Keratinocyte (primary cell): ENCODE results near the gene SCAP. TPM values are rescaled to one million over a fixed set of nuclear protein-coding genes. Genes with fewer than 3 reads are reported as not detected.
A peak's percentile ranks its signal among the peaks of the same experiment; 100 is the strongest.

Experiments
- DNase-seq: peaks from one replicate; pipeline ENCODE4 v3.0.0-alpha.2; 2011; ENCODE audit warnings: low read depth, missing footprints, low spot score
- FAIRE-seq: peaks from 2 replicates; lab custom pipeline; 2011; peaks lifted over from hg19 to GRCh38; lab: Jason Lieb, UNC
- H2AFZ ChIP-seq: 2 replicates; pipeline ENCODE4 v1.6.0; 2012; ENCODE audit warnings: low read length, control low read depth, inconsistent platforms; ENCODE audit not compliant: control insufficient read depth
- H3K27ac ChIP-seq: 2 replicates; pipeline ENCODE4 v1.5.1; 2011; ENCODE audit warnings: low read length; ENCODE audit not compliant: control insufficient read depth, insufficient read depth
- H3K27me3 ChIP-seq: 3 replicates; pipeline ENCODE4 v1.6.0; 2011; ENCODE audit warnings: low read length; ENCODE audit not compliant: control insufficient read depth, insufficient read depth; ENCODE audit errors: extremely low read depth
- H3K36me3 ChIP-seq, 2 experiments: 2 replicates in 1 of 2; 3 replicates in 1 of 2; pipeline ENCODE4 v1.5.1; 2011; ENCODE audit warnings: low read length in 2 of 2, mild to moderate bottlenecking in 1 of 2; ENCODE audit not compliant: control insufficient read depth in 2 of 2, insufficient read depth in 2 of 2; ENCODE audit errors: extremely low read depth in 1 of 2
- H3K4me1 ChIP-seq: 3 replicates; pipeline ENCODE4 v1.5.1; 2011; ENCODE audit warnings: low read length; ENCODE audit not compliant: control insufficient read depth, insufficient read depth; ENCODE audit errors: extremely low read depth
- H3K4me2 ChIP-seq: 3 replicates; pipeline ENCODE4 v1.6.0; 2011; ENCODE audit warnings: low read depth, low read length; ENCODE audit not compliant: control insufficient read depth, insufficient read depth; ENCODE audit errors: extremely low read depth
- H3K4me3 ChIP-seq, 3 experiments: fragments of 200-600 bp in 1 of 3; sonication (generic) in 1 of 3; 2 replicates in 2 of 3; 3 replicates in 1 of 3; pipeline ENCODE4 v1.5.1; 2011 to 2016; ENCODE audit warnings: low read length in 3 of 3, mild to moderate bottlenecking in 3 of 3, control low read depth in 2 of 3, inconsistent platforms in 1 of 3, low read depth in 1 of 3, mixed read lengths in 1 of 3, mixed run types in 1 of 3, moderate library complexity in 1 of 3; ENCODE audit not compliant: control insufficient read depth in 2 of 3, insufficient read depth in 2 of 3; ENCODE audit errors: extremely low read depth in 1 of 3
- H3K79me2 ChIP-seq: 2 replicates; pipeline ENCODE4 v1.6.0; 2012; ENCODE audit warnings: low read length; ENCODE audit not compliant: control insufficient read depth, insufficient read depth
- H3K9ac ChIP-seq: 3 replicates; pipeline ENCODE4 v1.6.0; 2011; ENCODE audit warnings: low read length; ENCODE audit not compliant: control insufficient read depth, insufficient read depth; ENCODE audit errors: extremely low read depth
- H3K9me1 ChIP-seq: 3 replicates; pipeline ENCODE4 v1.6.0; 2011; ENCODE audit warnings: low read length; ENCODE audit not compliant: control insufficient read depth, insufficient read depth; ENCODE audit errors: extremely low read depth
- H3K9me3 ChIP-seq: 2 replicates; pipeline ENCODE4 v1.5.1; 2012; ENCODE audit warnings: low read depth, low read length; ENCODE audit not compliant: control insufficient read depth
- H4K20me1 ChIP-seq: 3 replicates; pipeline ENCODE4 v1.6.0; 2011; ENCODE audit warnings: low read length; ENCODE audit not compliant: control insufficient read depth, insufficient read depth; ENCODE audit errors: extremely low read depth
- CTCF ChIP-seq, 3 experiments: IDR thresholded peaks in 1 of 3; conservative IDR thresholded peaks in 1 of 3; optimal IDR thresholded peaks in 1 of 3; 2 replicates in 2 of 3; 3 replicates in 1 of 3; pipeline versions ENCODE3 to v1.5.1; 2011; ENCODE audit warnings: low read length in 3 of 3, mild to moderate bottlenecking in 3 of 3, moderate library complexity in 2 of 3, control low read depth in 1 of 3, inconsistent platforms in 1 of 3; ENCODE audit not compliant: insufficient read depth in 2 of 3; ENCODE audit errors: extremely low read depth in 1 of 3
- EZH2 ChIP-seq: IDR thresholded peaks from one replicate; pipeline ENCODE4 v1.6.1; 2012; ENCODE audit warnings: inconsistent platforms, mild to moderate bottlenecking, low read length, moderate library complexity
- dilution Hi-C: fragments of 300-500 bp; cut with MboI; formaldehyde crosslinking; loops from one replicate; pipeline ENCODE4 v1.7.0; 2020; ENCODE audit warnings: low sequenced_read_pairs; ENCODE audit not compliant: extremely low pct_ligation_motif_present
- polyA plus RNA-seq, 5 experiments: library from polyadenylated mRNA; depleted of rRNA in 3 of 5; stranded (reverse) in 3 of 5; stranded (forward) in 1 of 5; unstranded in 1 of 5; fragments of >200 nt; gene quantifications; 1 replicate in 1 of 5; 2 replicates in 3 of 5; 3 replicates in 1 of 5; pipeline versions ENCODE4 v1.2.1 to v1.2.3, GENCODE V29; 2011 to 2012; ENCODE audit warnings: missing spikeins in 2 of 5, low read depth in 1 of 5, low replicate concordance in 1 of 5

The SCAP gene
- polyA plus RNA-seq, 1 donor (not counting 4 experiments of a cell fraction or from before 2014, with no cell fraction given) = 17.7 TPM

GRCh38 chr3:47378869-47379268 lies 96.9 kb downstream of the SCAP start:
- H3K27me3 ChIP-seq = no peaks in the 10 kb centered on the region
- DNase-seq = no peak
- dilution Hi-C loops = no loop called here

GRCh38 chr3:47377186-47377585 lies 98.6 kb downstream of the SCAP start:
- Histone ChIP-seq H3K4me3 (no peak overlapping the region), H3K27me3 (no peaks in the 10 kb centered on the region), H3K9me3 (no peaks in the 10 kb centered on the region), H3K36me3 (no peaks in the 10 kb centered on the region), H4K20me1 (no peaks in the 10 kb centered on the region), H3K27ac (no peak overlapping the region), H3K4me2 (no peak overlapping the region), H3K79me2 (peaks cover 22% of the 10 kb centered on the region), H3K9ac (no peak overlapping the region), H2AFZ (no peak overlapping the region), H3K9me1 (no peaks in the 10 kb centered on the region), H3K4me1 (peaks cover 16% of the 10 kb centered on the region)
- no peak for TF ChIP-seq CTCF (optimal IDR thresholded peaks at IDR 0.05 in 1 of 3, IDR thresholded peaks at IDR 0.05 in 1 of 3, conservative IDR thresholded peaks at IDR 0.05 in 1 of 3; ENCODE audit: extremely low read depth in 1 of 3, insufficient read depth in 2 of 3, low read length in 3 of 3)
- no peak for FAIRE-seq
- DNase-seq = no peak
- dilution Hi-C loops = no loop called here

More at GRCh38 chr3:47378869-47379268, 96.9 kb downstream of the SCAP start:
- Histone ChIP-seq H3K4me1 (peaks cover 16% of the 10 kb centered on the region), H4K20me1 (no peaks in the 10 kb centered on the region), H3K36me3 (peaks cover 0 to 7% of the 10 kb centered on the region in 2 experiments), H3K9me1 (no peaks in the 10 kb centered on the region), H2AFZ (no peak overlapping the region), H3K9me3 (no peaks in the 10 kb centered on the region), H3K79me2 (peaks cover 37% of the 10 kb centered on the region), H3K4me3 (no peak overlapping the region), H3K9ac (no peak overlapping the region), H3K27ac (no peak overlapping the region), H3K4me2 (peak overlapping the region; percentile 96)
- no peak for FAIRE-seq
- TF ChIP-seq EZH2 (no peak), CTCF (optimal IDR thresholded peaks at IDR 0.05 in 1 of 3, IDR thresholded peaks at IDR 0.05 in 1 of 3, conservative IDR thresholded peaks at IDR 0.05 in 1 of 3; ENCODE audit: extremely low read depth in 1 of 3, insufficient read depth in 2 of 3, low read length in 3 of 3) (no peak)
